K562 (cell line): ENCODE data around the gene AKT2.

Experiments
- ATF2 ChIP-seq: sonication (generic); formaldehyde crosslinking; IDR thresholded peaks from 2 replicates; pipeline ENCODE4 v1.8.1; 2022; ENCODE audit warnings: missing genetic modification reagents
- CBX5 ChIP-seq: IDR thresholded peaks from 2 replicates; pipeline ENCODE4 v1.6.1; 2014; ENCODE audit warnings: low read depth, borderline replicate concordance
- IRF9 ChIP-seq: fragments of 450-650 bp; IDR thresholded peaks from 2 replicates; pipeline ENCODE4 v1.6.1; 2016; ENCODE audit warnings: missing biosample characterization, missing genetic modification characterization
- MAFF ChIP-seq: IDR thresholded peaks from 2 replicates; pipeline ENCODE4 v1.6.1; 2012; ENCODE audit warnings: low read length, improper control_type of control experiment
- NCOR1 ChIP-seq: fragments of 450-650 bp; IDR thresholded peaks from 2 replicates; pipeline ENCODE4 v1.6.1; 2016; ENCODE audit warnings: mild to moderate bottlenecking, moderate library complexity
- NR3C1 ChIP-seq: sonication (generic); formaldehyde crosslinking; IDR thresholded peaks from 2 replicates; pipeline ENCODE4 v1.8.1; 2022; ENCODE audit warnings: missing genetic modification reagents
- PHTF2 ChIP-seq: fragments of 250-450 bp; sonication (Bioruptor Pico); IDR thresholded peaks from 2 replicates; pipeline ENCODE4 v1.5.0; 2021; ENCODE audit warnings: mild to moderate bottlenecking
- SRF ChIP-seq, 2 experiments: fragments of 250-450, 450-650 bp in 1 of 2; sonication (Bioruptor Pico) in 1 of 2; sonication (generic) in 1 of 2; formaldehyde crosslinking; IDR thresholded peaks; 2 replicates each; pipeline versions ENCODE4 v1.5.0 to v1.5.1; 2020 to 2022; ENCODE audit warnings: mild to moderate bottlenecking in 1 of 2, missing genetic modification reagents in 1 of 2
- U2AF2 ChIP-seq: fragments of 200-400 bp; formaldehyde crosslinking; optimal IDR thresholded peaks from 2 replicates; pipeline ENCODE3; 2017; ENCODE audit warnings: low read depth, mild to moderate bottlenecking, low read length
- ZNF699 ChIP-seq: fragments of 250-450 bp; sonication (Bioruptor Pico); IDR thresholded peaks from 2 replicates; pipeline ENCODE4 v1.8.0; 2021; ENCODE audit warnings: mild to moderate bottlenecking, moderate library complexity; ENCODE audit not compliant: insufficient replicate concordance
- TF ChIP-seq, protein P1 (sequence below): fragments of 450-650 bp; formaldehyde crosslinking; IDR thresholded peaks from 2 replicates; pipeline ENCODE4 v1.4.0; 2022; ENCODE audit warnings: missing genetic modification characterization
- TF ChIP-seq, protein P2 (sequence below), 3 experiments: IDR thresholded peaks in 2 of 3; conservative IDR thresholded peaks in 1 of 3; 2 replicates each; pipeline ENCODE4 v1.5.1; 2011 to 2012; ENCODE audit warnings: low read length in 3 of 3, mild to moderate bottlenecking in 3 of 3, control low read depth in 2 of 3, improper control_type of control experiment in 1 of 3, inconsistent platforms in 1 of 3, low read depth in 1 of 3, mixed read lengths in 1 of 3, moderate library complexity in 1 of 3; ENCODE audit not compliant: insufficient read depth in 2 of 3
- TF ChIP-seq, protein P3 (sequence below), 2 experiments: fragments of 450-650 bp; formaldehyde crosslinking in 1 of 2; IDR thresholded peaks; 2 replicates each; pipeline versions ENCODE4 v1.4.0 to v1.6.1; 2014 to 2020; ENCODE audit warnings: mild to moderate bottlenecking in 2 of 2, borderline replicate concordance in 1 of 2, low read depth in 1 of 2
- TF ChIP-seq, protein P4 (sequence below): IDR thresholded peaks from 2 replicates; pipeline ENCODE4 v1.6.1; 2012; ENCODE audit warnings: low read depth, low read length, improper control_type of control experiment, borderline replicate concordance

GRCh38 chr19:40302224-40303011 lies 17.3 kb upstream of the AKT2 start:
- TF ChIP-seq MAFF (no peak), IRF9 (no peak), SRF (CRISPR knock-in tag; IDR thresholded peaks at IDR 0.05) (no peak), NCOR1 (no peak), CBX5 (no peak), NR3C1 (CRISPR knock-in tag) (no peak), U2AF2 (no peak), ATF2 (CRISPR knock-in tag) (no peak), PHTF2 (CRISPR knock-in tag) (no peak), ZNF699 (CRISPR knock-in tag) (no peak)
- TF ChIP-seq, protein P1, sequence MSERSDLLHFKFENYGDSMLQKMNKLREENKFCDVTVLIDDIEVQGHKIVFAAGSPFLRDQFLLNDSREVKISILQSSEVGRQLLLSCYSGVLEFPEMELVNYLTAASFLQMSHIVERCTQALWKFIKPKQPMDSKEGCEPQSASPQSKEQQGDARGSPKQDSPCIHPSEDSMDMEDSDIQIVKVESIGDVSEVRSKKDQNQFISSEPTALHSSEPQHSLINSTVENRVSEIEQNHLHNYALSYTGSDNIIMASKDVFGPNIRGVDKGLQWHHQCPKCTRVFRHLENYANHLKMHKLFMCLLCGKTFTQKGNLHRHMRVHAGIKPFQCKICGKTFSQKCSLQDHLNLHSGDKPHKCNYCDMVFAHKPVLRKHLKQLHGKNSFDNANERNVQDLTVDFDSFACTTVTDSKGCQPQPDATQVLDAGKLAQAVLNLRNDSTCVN (CRISPR knock-in tag): no peak
- TF ChIP-seq, protein P2, sequence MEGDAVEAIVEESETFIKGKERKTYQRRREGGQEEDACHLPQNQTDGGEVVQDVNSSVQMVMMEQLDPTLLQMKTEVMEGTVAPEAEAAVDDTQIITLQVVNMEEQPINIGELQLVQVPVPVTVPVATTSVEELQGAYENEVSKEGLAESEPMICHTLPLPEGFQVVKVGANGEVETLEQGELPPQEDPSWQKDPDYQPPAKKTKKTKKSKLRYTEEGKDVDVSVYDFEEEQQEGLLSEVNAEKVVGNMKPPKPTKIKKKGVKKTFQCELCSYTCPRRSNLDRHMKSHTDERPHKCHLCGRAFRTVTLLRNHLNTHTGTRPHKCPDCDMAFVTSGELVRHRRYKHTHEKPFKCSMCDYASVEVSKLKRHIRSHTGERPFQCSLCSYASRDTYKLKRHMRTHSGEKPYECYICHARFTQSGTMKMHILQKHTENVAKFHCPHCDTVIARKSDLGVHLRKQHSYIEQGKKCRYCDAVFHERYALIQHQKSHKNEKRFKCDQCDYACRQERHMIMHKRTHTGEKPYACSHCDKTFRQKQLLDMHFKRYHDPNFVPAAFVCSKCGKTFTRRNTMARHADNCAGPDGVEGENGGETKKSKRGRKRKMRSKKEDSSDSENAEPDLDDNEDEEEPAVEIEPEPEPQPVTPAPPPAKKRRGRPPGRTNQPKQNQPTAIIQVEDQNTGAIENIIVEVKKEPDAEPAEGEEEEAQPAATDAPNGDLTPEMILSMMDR (IDR thresholded peaks at IDR 0.05 in 2 of 3, conservative IDR thresholded peaks at IDR 0.05 in 1 of 3; ENCODE audit: insufficient read depth in 2 of 3, low read depth in 1 of 3, low read length in 3 of 3): no peak
- TF ChIP-seq, protein P3, sequence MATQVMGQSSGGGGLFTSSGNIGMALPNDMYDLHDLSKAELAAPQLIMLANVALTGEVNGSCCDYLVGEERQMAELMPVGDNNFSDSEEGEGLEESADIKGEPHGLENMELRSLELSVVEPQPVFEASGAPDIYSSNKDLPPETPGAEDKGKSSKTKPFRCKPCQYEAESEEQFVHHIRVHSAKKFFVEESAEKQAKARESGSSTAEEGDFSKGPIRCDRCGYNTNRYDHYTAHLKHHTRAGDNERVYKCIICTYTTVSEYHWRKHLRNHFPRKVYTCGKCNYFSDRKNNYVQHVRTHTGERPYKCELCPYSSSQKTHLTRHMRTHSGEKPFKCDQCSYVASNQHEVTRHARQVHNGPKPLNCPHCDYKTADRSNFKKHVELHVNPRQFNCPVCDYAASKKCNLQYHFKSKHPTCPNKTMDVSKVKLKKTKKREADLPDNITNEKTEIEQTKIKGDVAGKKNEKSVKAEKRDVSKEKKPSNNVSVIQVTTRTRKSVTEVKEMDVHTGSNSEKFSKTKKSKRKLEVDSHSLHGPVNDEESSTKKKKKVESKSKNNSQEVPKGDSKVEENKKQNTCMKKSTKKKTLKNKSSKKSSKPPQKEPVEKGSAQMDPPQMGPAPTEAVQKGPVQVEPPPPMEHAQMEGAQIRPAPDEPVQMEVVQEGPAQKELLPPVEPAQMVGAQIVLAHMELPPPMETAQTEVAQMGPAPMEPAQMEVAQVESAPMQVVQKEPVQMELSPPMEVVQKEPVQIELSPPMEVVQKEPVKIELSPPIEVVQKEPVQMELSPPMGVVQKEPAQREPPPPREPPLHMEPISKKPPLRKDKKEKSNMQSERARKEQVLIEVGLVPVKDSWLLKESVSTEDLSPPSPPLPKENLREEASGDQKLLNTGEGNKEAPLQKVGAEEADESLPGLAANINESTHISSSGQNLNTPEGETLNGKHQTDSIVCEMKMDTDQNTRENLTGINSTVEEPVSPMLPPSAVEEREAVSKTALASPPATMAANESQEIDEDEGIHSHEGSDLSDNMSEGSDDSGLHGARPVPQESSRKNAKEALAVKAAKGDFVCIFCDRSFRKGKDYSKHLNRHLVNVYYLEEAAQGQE (IDR thresholded peaks at IDR 0.05; ENCODE audit: borderline replicate concordance): no peak
- TF ChIP-seq, protein P3 (CRISPR knock-in tag; IDR thresholded peaks at IDR 0.05; ENCODE audit: low read depth): no peak
- TF ChIP-seq, protein P4, sequence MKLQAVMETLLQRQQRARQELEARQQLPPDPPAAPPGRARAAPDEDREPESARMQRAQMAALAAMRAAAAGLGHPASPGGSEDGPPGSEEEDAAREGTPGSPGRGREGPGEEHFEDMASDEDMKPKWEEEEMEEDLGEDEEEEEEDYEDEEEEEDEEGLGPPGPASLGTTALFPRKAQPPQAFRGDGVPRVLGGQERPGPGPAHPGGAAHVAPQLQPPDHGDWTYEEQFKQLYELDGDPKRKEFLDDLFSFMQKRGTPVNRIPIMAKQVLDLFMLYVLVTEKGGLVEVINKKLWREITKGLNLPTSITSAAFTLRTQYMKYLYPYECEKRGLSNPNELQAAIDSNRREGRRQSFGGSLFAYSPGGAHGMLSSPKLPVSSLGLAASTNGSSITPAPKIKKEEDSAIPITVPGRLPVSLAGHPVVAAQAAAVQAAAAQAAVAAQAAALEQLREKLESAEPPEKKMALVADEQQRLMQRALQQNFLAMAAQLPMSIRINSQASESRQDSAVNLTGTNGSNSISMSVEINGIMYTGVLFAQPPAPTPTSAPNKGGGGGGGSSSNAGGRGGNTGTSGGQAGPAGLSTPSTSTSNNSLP: no peak
